ENCODE measurements around the gene KIF21A.
A peak's percentile ranks its signal among the peaks of the same experiment; 100 is the strongest.
"Not testable (repeated sequence)": the region's sequence is repeated elsewhere in the genome, so short reads cannot be mapped to it uniquely, and the experiment has no call there.

KIF21A gene

DNA sequence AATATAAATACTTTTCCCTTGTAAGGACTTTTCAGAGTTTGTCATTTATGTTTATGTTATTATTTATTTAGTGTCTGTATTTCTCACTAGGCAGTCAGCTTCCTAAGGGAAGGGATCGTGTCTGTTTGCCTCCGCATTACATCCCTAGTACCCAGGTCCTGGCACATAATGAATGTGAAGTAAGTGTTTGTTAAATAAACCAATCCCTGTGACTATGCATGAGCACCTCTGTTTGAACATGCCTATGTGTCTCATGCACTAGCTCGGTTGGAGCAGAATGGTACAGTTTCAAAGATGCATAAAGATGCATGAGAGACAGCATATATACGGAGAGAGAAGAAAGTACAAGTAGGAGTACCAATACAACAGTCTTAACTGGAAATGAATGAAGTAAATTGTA is 99.3 kb downstream of the KIF21A start:
- DNase-seq: no peak

DNA sequence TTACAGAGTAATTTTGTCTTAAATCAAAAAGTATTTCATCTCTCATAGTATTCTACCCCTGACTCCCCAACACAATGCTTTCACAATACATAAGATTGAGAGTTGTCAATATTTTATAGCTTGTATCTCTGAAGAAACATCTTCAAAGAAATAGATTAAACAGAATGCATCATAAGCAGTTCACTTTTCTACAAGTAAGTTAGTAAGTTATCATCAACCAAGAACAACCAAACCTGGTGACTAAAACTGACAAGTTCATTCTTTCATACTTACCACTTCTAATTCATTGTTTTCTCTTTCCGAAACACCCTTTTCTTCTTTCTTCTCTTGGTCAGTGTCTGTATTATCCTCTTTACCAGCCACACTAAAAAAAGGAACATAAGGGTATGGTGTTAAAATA is 101.2 kb downstream of the KIF21A start:
- DNase-seq: no peak

DNA sequence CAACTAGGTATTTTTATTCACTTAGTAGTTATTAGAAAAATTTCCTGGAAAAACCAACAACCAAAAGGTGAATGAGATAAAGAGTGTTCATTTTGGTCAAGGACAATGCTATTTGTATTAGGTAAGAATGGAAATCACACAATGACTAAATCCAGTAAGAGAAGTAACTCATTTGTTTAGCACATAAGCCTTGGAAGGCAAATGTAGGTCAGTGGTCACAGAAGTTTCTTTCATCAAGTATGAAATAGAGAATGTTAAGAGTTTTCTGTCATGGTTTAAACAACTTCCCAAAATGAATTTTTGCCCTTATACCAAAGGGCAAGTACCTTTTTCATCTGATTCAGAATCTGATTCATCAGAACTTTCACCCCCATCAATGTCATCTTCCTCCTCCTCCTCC is 101.7 kb downstream of the KIF21A start:
- DNase-seq: no peak

DNA sequence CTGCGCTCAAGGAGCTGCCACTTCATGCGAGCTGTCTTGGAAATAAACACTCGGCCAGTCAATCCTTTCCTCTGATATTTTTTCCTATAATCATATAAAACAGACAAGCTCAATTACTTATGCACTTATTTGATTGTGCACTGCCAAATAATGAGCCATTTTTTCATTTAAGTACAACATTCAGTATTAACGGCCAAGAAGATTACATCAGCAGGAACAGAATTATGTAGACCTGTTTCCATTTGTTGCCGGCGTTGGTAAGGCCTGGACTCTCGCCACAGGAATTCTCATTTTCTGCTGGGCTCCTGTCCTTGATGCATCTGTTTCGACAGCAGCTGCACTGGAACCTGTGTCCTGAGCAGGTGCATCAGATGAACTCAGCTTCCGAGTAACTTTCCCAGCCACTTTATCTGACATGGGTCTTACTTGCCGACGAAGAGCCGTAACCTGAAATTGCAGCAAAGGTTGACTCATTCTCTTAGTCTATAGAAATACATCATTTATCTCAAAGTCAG is 110.2 kb downstream of the KIF21A start:
- DNase-seq: no peak

DNA sequence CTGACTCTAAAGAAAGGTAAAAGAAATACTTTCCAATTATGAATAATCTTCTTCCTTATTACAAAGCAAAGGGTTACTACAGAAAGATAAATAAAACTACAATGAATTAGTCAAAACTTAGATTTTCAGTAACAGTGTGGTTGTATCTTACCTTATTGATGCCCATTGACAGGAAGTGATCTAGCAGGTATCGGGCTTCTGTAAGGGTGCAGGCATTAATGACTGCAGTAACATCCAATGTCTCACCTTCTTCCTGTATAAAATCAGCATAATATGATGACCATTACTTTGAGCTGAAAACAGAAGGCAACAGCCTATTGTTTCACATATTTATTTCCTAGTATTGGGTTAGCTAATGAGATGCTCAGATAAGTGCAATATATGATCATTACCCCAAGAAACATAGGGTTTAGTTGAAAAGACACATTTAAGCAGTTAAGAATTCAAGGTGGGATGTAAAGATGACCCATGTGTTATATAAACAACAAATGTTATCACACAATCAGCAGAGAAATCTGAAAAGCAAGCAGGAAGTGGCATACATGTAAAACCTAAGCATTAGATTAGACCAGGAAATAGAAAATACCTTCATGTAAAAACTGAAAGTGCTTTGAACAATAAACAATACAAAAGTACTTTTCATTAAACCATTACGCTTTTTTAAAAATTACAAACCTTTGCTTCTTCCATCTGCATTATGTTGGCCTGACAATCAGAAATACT is 111.2 kb downstream of the KIF21A start:
- DNase-seq: peak; percentile 32

DNA sequence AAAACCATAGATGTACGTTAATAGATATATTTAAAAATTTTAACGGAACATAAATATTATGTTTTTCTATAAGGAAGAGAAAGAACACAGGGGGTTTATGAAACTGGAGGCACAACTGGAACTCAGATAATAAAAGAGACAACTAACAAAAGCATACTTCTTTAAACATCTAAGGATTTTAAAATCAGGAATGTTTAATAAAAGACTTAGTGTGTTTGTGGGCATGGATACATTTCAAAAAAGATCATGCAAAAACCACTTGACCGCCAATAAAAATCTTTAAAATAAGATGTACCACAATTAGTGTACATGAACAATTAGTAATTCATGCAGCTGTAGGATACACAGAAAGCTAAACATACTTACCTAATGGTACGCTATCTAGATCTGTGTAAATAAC is 113.0 kb downstream of the KIF21A start:
- DNase-seq: no peak

DNA sequence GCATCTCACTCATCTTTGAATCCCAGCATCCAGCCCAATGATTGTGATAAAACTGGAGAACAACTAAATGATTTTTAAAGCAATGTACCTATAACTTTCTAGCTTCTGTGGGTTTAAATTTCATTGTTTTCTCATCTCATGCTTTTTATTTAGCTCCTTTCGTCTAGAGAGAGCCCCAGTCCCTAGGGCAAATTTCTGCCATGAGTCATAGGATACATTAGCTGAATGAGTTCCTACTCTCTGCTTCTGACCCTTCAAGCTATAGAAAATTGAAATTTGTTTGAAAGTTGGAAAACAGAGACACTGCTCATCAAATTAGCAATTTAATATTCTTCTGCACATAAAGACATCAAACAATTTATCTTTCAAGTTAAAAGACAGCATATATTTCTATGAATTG is 113.9 kb downstream of the KIF21A start:
- no peak for DNase-seq

DNA sequence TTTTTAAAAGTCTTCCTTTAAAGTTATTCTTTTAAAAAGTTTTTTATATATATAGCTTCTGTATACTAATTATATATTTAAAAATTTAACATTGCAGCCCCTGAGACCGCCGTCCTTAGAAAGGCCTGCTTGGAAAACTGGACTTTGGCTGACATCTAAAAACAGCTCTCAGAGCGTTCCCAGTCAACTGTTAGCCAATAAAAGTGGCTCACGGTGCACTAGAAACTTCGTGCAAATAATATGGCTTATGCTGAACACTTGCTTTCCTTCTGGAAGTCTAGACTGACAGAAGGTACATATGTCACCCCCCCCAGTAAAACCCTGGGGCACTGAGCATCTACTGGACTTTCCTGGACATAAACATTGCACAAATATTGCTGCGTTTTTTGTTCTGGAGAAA is 115.0 kb downstream of the KIF21A start:
- no peak for DNase-seq

DNA sequence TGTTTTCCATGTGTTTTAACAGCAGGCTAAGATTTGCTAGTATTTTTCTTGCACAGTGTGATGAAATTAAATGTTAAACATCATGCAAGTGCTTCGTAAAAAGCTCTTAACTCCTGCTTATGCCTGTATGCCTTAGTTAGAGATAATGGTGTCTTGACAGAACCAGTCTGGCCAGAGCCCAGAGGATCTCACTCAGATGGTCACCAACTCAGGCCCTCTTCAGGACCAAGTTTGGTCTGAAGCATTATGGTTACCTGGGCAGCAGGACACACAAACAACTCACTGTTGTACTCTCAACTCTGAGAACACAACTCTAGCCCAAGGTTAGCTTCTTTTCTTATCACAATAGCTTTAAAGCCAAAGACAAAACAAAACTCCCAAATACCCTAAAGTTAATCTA is 115.4 kb downstream of the KIF21A start:
- DNase-seq: no peak

DNA sequence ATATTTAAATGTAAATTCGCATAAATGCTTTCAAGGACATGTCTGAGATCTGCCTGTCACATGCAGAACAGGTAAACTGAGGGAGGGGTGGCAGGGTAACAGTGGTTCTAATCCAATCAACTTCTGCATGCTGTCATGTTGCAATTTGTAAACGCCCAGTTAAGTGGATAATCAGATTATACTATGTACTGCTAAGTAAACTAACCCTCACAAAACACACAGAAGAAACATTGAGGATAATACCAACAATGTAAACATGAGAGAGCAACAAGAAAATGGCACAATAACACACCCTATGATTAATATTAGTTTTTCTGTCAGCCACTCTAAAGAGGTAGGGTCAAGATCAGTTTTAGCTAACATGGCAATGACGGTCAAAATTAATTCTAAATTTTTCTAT is 123.7 kb downstream of the KIF21A start:
- no peak for DNase-seq

DNA sequence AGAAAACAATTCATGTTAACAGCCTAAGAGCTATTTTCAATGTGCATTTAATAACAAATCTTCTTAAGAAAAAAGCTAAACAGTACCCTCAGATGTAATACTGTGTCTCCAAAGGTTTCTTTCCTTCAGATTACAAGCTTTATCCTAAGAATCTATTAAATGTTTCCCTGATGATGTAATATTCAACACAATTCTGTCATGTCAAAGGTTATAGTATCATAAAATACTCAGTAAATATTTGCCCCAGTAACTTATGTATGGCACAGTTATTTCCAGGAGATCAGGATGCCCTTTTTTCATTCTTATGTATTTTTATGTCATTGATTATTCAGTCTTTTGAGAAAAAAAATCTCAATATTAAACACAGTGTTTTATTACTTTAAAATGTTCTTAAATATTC is 128.4 kb downstream of the KIF21A start:
- DNase-seq: no peak

DNA sequence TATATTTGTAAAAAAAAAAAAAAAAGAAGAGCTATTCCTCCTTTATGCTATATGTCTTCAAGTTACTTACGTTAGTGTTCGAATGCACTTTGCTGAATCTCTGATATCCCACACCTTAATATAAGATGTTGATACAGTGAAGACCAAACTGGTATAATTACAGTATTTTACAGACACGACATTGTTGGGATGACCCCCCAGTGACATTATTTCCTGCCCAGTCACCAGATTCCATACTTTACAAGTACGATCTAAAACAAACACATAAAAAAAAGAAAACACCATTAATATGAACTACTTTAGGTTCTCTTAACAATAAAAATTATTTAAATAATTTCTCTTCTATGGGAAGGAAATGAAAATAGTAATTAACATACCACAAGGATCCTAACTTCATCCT is 133.4 kb downstream of the KIF21A start:
- DNase-seq: no peak

DNA sequence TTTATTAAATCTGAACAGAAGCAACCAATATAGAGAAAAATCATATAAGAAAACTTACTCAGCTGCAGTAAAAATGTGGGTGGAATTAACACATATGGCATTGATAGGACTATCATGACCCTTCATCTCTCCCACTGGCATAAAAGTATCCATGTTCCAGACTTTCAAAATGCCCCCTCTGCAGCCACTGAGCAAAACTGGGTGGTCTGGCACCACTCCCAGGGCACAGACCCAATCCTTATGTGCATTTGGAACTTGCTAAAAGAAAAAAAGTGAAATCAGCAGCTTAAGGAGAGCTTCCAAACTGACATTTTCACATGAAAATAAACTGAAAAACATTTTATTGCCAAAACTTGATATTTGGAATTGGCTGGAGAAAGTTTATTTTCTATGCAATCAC is 141.5 kb downstream of the KIF21A start:
- no peak for DNase-seq

DNA sequence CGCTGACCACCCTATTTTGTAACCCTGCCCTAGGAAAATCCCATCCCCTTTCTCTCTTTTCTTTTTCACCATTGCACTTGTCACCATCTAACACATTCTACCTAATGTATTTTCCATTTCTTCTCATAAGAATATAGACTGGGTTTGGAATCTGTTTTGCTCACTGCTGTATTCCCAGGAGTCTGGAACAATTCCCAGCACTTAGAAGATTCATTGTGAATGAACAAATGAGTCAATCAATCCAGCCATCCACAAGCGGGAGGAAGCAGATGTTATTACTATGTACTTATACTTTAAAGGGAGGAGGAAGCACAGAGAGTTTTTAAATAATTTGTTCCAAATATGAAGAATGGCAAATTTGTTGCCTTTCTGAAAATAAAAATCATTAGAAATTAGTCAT is 142.1 kb downstream of the KIF21A start:
- DNase-seq: no peak

DNA sequence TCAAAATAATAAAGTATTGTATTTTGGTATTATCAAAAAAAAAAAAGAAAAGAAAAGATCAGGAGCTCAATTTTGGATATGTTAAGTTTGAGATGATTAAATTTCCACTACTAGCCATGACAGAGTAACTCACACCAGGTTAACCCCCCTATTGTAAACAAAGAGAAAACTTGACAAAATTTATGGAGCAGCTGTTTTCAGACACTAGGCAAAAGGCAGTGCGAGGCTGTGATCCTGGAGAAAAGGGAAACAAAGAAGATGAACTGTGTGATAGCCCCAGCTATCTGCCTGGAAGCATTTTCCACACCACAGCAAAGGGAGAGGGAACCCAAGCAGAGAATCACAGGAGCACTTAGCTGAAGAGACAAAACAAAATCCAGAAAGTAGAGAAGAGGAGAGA is 145.0 kb downstream of the KIF21A start:
- DNase-seq: no peak

DNA sequence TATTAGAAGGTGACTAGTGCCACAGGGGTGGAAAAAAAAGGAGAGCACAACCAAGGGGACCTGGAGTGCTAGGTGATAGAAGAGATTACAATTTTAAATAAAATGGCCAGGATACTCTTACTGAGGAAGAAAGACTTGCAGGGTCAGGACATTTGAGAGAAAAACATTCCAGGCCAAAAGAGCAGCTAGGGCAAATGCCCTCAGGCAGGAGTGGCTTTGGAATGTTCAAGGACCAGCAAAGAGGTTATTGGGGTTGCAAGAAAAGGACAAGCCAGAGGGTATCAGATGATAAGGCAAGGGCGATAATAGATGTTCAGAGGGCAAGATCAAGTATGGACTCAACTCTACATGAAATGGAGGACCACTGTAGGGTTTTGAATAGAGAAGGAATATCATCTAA is 146.4 kb downstream of the KIF21A start:
- DNase-seq: no peak

DNA sequence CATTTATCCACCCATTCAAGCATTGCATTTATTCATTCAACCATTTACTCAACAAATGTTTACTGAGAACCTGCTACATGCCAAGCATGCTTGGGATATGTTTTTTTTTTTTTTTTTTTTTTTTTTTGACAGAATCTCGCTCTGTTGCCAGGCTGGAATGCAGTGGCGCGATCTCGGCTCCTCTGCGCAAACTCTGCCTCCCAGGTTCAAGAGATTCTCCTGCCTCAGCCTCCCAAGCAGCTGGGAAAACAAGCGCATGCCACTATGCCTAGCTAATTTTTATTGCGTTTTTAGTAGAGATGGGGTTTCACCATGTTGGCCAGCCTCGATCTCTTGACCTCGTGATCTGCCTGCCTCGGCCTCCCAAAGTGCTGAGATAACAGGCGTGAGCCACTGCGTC is 147.3 kb downstream of the KIF21A start:
- not testable (repeated sequence) for DNase-seq

DNA sequence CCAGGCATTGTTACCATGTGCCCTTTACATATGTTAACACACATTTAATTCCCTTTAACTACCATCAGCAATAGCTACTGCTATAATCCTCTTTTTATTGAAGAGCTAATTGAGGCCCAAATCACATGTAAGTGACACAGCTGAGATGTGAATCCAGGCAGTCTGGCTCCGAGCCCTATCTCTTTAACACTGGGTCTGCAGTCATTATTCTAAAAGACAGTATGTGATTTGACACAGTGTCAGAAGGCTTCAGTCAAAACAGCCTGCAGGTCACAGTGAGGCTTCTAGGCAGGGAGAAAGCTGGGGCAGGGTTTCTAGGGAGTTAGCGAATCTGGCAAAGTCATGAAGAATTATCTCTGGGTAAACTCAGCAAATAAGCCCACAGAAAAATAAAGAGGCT is 148.2 kb downstream of the KIF21A start:
- DNase-seq: no peak

DNA sequence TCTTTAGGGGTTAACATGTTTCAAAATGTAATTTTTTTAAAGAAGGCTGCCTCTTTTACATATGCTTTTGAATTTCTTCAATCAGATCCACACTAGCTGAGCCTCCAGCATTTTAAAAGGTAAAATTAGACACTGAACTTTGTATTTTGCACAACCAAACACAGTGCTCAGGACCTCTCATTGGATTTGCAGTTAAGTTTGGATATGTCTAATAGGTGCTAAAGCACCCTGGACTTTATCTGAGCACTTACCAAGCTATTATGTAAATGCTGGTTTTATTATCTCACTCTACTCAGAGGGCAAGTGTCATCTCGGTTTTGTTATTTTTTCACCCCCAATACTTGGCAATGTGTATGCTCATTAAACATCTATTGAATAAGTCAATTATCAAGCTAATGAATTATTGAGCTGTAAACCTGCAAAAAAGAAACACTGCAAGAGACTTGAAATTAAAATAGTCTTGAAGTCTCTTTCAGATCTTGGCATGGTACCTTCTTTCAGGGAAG is 150.7 kb downstream of the KIF21A start:
- no peak for DNase-seq

DNA sequence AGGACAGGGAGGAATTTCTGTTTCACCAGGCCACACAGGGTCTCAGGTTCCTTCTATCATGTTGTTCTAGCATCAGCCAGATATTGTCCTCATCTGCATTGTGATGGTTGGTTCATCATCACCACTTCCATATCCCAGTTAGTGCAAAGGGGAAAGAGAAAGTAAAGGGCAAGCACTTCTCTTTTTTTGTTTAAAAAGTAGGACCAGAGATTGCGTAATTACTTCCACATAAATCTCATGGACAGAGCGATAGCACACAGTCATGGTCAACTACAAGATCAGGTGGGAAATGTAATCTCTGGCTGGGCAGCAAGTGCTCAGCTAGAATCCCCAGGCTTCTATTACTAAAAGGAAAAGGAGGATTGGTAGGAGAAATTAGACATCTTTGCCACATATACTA is 155.1 kb downstream of the KIF21A start:
- DNase-seq: no peak

DNA sequence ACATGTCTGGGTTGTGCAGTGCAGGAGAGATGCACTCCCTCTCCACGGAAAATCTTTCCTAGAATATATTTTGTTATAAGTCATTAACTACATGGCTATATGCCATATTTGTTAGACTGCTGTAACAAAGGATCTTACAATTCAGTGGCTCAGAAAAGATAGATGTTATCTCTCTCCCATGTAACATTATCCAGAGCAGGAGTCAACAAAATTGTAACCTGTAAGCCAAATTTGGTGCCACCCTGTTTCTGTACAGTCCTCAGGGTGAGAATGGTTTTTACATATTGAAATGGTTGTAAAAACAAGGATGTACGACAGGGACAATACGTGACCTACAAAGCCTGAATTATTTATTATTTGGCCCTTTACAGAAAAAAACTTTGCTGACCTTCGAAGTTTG is 155.5 kb downstream of the KIF21A start:
- no peak for DNase-seq

DNA sequence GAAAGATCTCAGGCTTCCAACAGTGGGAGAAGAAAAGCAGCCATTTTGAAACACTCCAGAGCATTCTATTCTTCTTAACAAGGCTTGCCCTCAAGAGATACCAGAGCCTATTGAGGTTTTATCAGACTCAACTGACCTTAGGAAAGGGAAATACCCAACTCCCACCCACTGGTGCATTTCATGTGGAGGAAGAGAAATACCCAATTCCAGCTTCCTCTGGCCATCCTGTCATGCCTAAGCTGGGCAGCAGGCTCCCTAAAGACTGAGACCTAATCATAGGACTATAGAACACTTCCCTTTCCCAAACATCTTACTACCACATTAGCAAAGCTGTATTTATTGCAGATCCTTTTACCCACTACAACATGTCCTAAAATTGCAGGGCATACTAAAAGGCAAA is 164.5 kb downstream of the KIF21A start:
- no peak for DNase-seq

DNA sequence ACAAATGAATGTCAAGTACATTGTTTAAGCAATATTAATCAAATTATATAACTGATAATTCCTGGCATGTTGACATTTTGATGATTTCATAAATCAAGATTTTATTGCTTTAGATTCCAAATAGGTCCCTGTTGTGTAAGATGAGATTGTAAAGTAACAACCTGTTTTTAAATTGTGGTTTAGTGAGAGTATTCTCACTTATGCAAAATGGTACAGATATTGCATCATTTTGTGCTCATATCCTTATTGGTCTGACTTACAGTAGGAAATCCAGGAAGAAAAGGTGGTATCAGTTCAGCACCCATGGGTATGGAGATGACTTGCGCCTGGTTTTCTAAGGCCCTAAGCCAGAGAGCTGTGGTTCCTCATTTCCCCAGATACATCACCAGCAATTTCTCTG is 165.5 kb downstream of the KIF21A start:
- no peak for DNase-seq

DNA sequence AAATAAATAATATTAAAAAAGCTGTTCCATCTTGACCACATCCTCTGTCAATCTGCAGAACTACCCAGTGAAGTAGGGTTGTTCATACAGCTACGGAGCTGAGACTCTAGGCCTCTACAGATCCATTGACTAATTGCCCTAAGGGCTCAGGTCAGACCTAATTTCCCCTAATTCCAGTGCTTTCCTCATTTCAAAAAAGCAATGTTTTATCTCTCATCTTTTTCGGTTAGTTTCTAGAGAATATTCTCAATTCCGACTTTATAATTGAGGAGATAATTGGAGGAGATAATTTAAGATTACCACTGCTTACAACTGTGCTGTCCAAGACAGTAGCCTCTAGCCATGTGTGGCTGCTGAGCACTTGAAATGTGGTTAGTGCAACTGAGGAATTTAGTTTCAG is 167.1 kb downstream of the KIF21A start:
- no peak for DNase-seq

Data from CD4-positive, alpha-beta T cell treated with Interleukin-10 for 1 hour (primary cell).